Thyroid gland (tissue), 4 donors: ENCODE data around the gene RAB5B. TPM values are rescaled to one million over a fixed set of nuclear protein-coding genes. Genes with fewer than 3 reads are reported as not detected.

Source experiments
- DNase-seq, 2 donors: peaks; one replicate each; pipeline ENCODE4 v3.0.0-alpha.2; 2019
- H3K27ac ChIP-seq, 3 donors: fragments of 200-600 bp; sonication (generic); 1 replicate in 2 of 3; 2 replicates in 1 of 3; pipeline ENCODE4 v1.5.1; 2016 to 2019; ENCODE audit warnings: mild to moderate bottlenecking in 1 of 3, moderate library complexity in 1 of 3
- H3K27me3 ChIP-seq: fragments of 200-600 bp; sonication (generic); one replicate; pipeline ENCODE4 v1.5.1; 2019
- H3K36me3 ChIP-seq, 2 donors: fragments of 200-600 bp; sonication (generic); one replicate each; pipeline ENCODE4 v1.5.1; 2016 to 2019
- H3K4me1 ChIP-seq, 2 donors: fragments of 200-600 bp; sonication (generic); one replicate each; pipeline ENCODE4 v1.5.1; 2017 to 2019
- H3K4me3 ChIP-seq, 3 donors: fragments of 200-600 bp; sonication (generic); replicated peaks in 1 of 3; 1 replicate in 2 of 3; 2 replicates in 1 of 3; pipeline ENCODE4 v1.5.1; 2016; ENCODE audit warnings: mild to moderate bottlenecking in 1 of 3
- H3K9me3 ChIP-seq: fragments of 200-600 bp; sonication (generic); one replicate; pipeline ENCODE4 v1.5.1; 2017
- POLR2A ChIP-seq, 2 donors: fragments of 450-650 bp; IDR thresholded peaks; one replicate each; pipeline ENCODE4 v1.6.1; 2017; ENCODE audit warnings: antibody characterized with exemption in 2 of 2, mild to moderate bottlenecking in 2 of 2, moderate library complexity in 1 of 2
- WGBS, 2 donors: methylation state at CpG; one replicate each; pipeline ENCODE4 v1.1.5; 2017; 5-methylcytosine and 5-hydroxymethylcytosine counted together
- intact Hi-C: fragments of 100-400 bp; cut with DNase I; formaldehyde crosslinking; loops from one replicate; pipeline ENCODE4 v1.15.1; 2023
- total RNA-seq, 4 donors: library from RNA; depleted of rRNA; stranded (reverse); fragments of >200 nt; gene quantifications; one replicate each; pipeline ENCODE4 v1.2.3, GENCODE V29; 2016
- TF ChIP-seq, protein P1 (sequence below), 6 experiments: fragments of 200-600 bp in 3 of 6; fragments of 450-650 bp in 3 of 6; sonication (generic) in 3 of 6; IDR thresholded peaks; one replicate each; pipeline ENCODE4 v1.5.1; 2016 to 2019; ENCODE audit warnings: antibody characterized with exemption in 6 of 6, mild to moderate bottlenecking in 2 of 6, inconsistent platforms in 1 of 6, moderate library complexity in 1 of 6

Gene RAB5B
- total RNA-seq, 4 donors from 2014 or later = 104 to 119 (median 107) TPM

GRCh38 chr12:55966408-55967281 lies 7.2 kb upstream of the RAB5B start, which contains the start of gene CDK2:
TSS of gene CDK2 (plus strand) at chr12:55966830. CDS start at chr12:55967009, 179 bp downstream.
- Histone ChIP-seq H3K36me3 (no peaks in the 10 kb centered on the region), H3K4me3 (peak within 1 kb of the TSS; percentile 12 to 65 (median 53)), H3K9me3 (no peaks in the 10 kb centered on the region), H3K27ac (peak within 1 kb of the TSS; percentile 22 to 69 (median 50)), H3K27me3 (no peaks in the 10 kb centered on the region), H3K4me1 (peaks cover 11 to 13% of the 10 kb centered on the region in 2 donors)
- TF ChIP-seq, protein P1, sequence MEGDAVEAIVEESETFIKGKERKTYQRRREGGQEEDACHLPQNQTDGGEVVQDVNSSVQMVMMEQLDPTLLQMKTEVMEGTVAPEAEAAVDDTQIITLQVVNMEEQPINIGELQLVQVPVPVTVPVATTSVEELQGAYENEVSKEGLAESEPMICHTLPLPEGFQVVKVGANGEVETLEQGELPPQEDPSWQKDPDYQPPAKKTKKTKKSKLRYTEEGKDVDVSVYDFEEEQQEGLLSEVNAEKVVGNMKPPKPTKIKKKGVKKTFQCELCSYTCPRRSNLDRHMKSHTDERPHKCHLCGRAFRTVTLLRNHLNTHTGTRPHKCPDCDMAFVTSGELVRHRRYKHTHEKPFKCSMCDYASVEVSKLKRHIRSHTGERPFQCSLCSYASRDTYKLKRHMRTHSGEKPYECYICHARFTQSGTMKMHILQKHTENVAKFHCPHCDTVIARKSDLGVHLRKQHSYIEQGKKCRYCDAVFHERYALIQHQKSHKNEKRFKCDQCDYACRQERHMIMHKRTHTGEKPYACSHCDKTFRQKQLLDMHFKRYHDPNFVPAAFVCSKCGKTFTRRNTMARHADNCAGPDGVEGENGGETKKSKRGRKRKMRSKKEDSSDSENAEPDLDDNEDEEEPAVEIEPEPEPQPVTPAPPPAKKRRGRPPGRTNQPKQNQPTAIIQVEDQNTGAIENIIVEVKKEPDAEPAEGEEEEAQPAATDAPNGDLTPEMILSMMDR (IDR thresholded peaks at IDR 0.05) = no peak
- peak in 1 of 2 donors; percentile 80 for TF ChIP-seq POLR2A (IDR thresholded peaks at IDR 0.05)
- intact Hi-C loops = no loop called here
- WGBS, 2 donors = 0 to 1% methylated on average over 24 to 43 of the region's 45 CpGs
- DNase-seq = peak; percentile 95

DNA sequence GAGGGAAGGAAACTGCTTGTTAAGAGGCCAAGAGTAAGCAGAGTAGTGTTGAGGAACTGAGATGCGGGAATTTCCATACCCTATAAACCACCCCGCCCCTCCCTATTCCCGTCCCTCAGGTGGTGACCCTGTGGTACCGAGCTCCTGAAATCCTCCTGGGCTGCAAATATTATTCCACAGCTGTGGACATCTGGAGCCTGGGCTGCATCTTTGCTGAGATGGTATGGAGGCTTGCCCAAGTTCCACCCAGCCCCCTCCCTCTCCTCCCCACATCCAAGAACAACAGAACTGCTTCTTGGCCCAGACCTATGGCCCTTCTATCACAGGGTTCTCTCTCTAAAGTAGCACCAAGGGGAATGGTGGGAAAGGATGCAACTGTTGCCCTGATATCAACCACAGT lies 4.5 kb upstream of the RAB5B start:
- TF ChIP-seq, protein P1 (IDR thresholded peaks at IDR 0.05) = no peak
- no peak for TF ChIP-seq POLR2A (IDR thresholded peaks at IDR 0.05)
- Histone ChIP-seq H3K4me3 (no peak overlapping the region), H3K36me3 (no peaks in the 10 kb centered on the region), H3K27me3 (no peaks in the 10 kb centered on the region), H3K4me1 (peaks cover 16 to 18% of the 10 kb centered on the region in 2 donors), H3K27ac (no peak overlapping the region), H3K9me3 (no peaks in the 10 kb centered on the region)
- intact Hi-C loops = no loop called here
- no peak for DNase-seq
- 90 to 95% methylated on average over 4 of the region's 4 CpGs for WGBS, 2 donors

DNA sequence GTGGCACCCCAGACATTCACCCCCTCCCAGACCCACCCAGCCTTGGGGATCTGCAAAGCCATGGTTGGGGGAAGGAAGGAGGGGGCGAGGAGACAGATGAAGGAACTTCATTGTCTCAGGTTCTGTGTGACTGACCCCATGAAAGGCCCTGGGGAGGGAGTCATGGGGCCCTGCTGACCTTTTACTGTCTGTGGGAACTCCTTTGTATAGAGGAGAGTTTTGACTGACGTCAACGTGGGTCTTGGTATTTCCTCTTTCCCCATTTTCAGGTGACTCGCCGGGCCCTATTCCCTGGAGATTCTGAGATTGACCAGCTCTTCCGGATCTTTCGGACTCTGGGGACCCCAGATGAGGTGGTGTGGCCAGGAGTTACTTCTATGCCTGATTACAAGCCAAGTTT lies 3.1 kb upstream of the RAB5B start:
- DNase-seq = no peak
- 88 to 97% methylated on average over 7 of the region's 7 CpGs for WGBS, 2 donors
- no peaks in the 10 kb centered on the region for H3K27me3 ChIP-seq
- no peak for TF ChIP-seq POLR2A (IDR thresholded peaks at IDR 0.05)
- TF ChIP-seq, protein P1 (IDR thresholded peaks at IDR 0.05) = no peak
- no peak overlapping the region for H3K27ac ChIP-seq
- H3K4me1 ChIP-seq = peaks cover 22 to 23% of the 10 kb centered on the region in 2 donors
- intact Hi-C loops = no loop called here
- H3K9me3 ChIP-seq = no peaks in the 10 kb centered on the region
- no peaks in the 10 kb centered on the region for H3K36me3 ChIP-seq
- H3K4me3 ChIP-seq = no peak overlapping the region

GRCh38 chr12:55972042-55972441 lies 1.8 kb upstream of the RAB5B start:
- Histone ChIP-seq H3K9me3 (no peaks in the 10 kb centered on the region), H3K27me3 (no peaks in the 10 kb centered on the region), H3K27ac (peak overlapping the region in 2 of 3 donors; percentile 72 to 88), H3K4me3 (no peak overlapping the region), H3K36me3 (no peaks in the 10 kb centered on the region), H3K4me1 (peaks cover 18 to 27% of the 10 kb centered on the region in 2 donors)
- intact Hi-C loops = no loop called here
- peak; percentile 17 to 19 for DNase-seq
- TF ChIP-seq, protein P1 (IDR thresholded peaks at IDR 0.05) = no peak
- peak in 1 of 2 donors; percentile 8 for TF ChIP-seq POLR2A (IDR thresholded peaks at IDR 0.05)
- 50 to 54% methylated on average over 3 of the region's 3 CpGs for whole genome bisulfite sequencing, 2 donors

GRCh38 chr12:55972456-55972855 lies 1.4 kb upstream of the RAB5B start:
- intact Hi-C loops = no loop called here
- no peaks in the 10 kb centered on the region for H3K36me3 ChIP-seq
- H3K9me3 ChIP-seq = no peaks in the 10 kb centered on the region
- DNase-seq = no peak
- H3K27ac ChIP-seq = peak overlapping the region; percentile 72 to 90 (median 88)
- peaks cover 13 to 23% of the 10 kb centered on the region in 2 donors for H3K4me1 ChIP-seq
- H3K27me3 ChIP-seq = no peaks in the 10 kb centered on the region
- H3K4me3 ChIP-seq = peak overlapping the region in 1 of 3 donors; percentile 45
- 44 to 68% methylated on average over 1 of the region's 1 CpG for WGBS, 2 donors
- TF ChIP-seq POLR2A (IDR thresholded peaks at IDR 0.05) = no peak
- TF ChIP-seq, protein P1 (IDR thresholded peaks at IDR 0.05) = no peak
